Cardiac muscle cell (in vitro differentiated cells and primary cell): Measurements from ENCODE around the gene ZNF598. TPM values are rescaled to one million over a fixed set of nuclear protein-coding genes. Genes with fewer than 3 reads are reported as not detected.
A peak's percentile ranks its signal among the peaks of the same experiment; 100 is the strongest.
"Not testable (repeated sequence)": the region's sequence is repeated elsewhere in the genome, so short reads cannot be mapped to it uniquely, and the experiment has no call there.

Experiments
- DNase-seq, 2 donors: peaks; one replicate each; pipeline versions ENCODE4 v3.0.0 to v3.0.0-alpha.2; 2010 to 2017; ENCODE audit warnings: low read depth in 1 of 2, low spot score in 1 of 2
- H3K27ac ChIP-seq: fragments of 200-600 bp; sonication (generic); 2 replicates; pipeline ENCODE4 v1.5.1; 2016
- H3K27me3 ChIP-seq: fragments of 200-600 bp; sonication (generic); 2 replicates; pipeline ENCODE4 v1.6.0; 2016; ENCODE audit warnings: control low read depth
- H3K36me3 ChIP-seq: fragments of 200-600 bp; sonication (generic); 2 replicates; pipeline ENCODE4 v1.5.1; 2016; ENCODE audit warnings: control low read depth
- H3K4me1 ChIP-seq: fragments of 200-600 bp; sonication (generic); 2 replicates; pipeline ENCODE4 v1.8.1; 2017; ENCODE audit warnings: low read depth, mild to moderate bottlenecking, mixed run types
- H3K4me3 ChIP-seq: fragments of 200-600 bp; sonication (generic); 2 replicates; pipeline ENCODE4 v1.5.1; 2016; ENCODE audit warnings: mild to moderate bottlenecking
- H3K9me3 ChIP-seq: fragments of 200-600 bp; sonication (generic); 2 replicates; pipeline ENCODE4 v1.5.1; 2017; ENCODE audit warnings: low read depth, mild to moderate bottlenecking, control low read depth
- polyA plus RNA-seq: library from polyadenylated mRNA; unstranded; fragments of >200 nt; fragmentation: Nextera tagmentation; extraction: Ambion mirVana; gene quantifications from 2 replicates; pipeline ENCODE4 v1.2.1, GENCODE V29; 2016
- total RNA-seq: library from RNA; depleted of rRNA; stranded (reverse); fragments of >200 nt; gene quantifications from 2 replicates; pipeline ENCODE4 v1.2.3, GENCODE V29; 2016
- TF ChIP-seq, protein P1 (sequence below): IDR thresholded peaks from 2 replicates; pipeline ENCODE4 v1.5.1; 2012; ENCODE audit warnings: low read depth, mild to moderate bottlenecking, low read length

ZNF598 gene
- total and polyA plus RNA-seq, 2 experiments from 2014 or later, result 28.8 to 50.4 TPM

DNA sequence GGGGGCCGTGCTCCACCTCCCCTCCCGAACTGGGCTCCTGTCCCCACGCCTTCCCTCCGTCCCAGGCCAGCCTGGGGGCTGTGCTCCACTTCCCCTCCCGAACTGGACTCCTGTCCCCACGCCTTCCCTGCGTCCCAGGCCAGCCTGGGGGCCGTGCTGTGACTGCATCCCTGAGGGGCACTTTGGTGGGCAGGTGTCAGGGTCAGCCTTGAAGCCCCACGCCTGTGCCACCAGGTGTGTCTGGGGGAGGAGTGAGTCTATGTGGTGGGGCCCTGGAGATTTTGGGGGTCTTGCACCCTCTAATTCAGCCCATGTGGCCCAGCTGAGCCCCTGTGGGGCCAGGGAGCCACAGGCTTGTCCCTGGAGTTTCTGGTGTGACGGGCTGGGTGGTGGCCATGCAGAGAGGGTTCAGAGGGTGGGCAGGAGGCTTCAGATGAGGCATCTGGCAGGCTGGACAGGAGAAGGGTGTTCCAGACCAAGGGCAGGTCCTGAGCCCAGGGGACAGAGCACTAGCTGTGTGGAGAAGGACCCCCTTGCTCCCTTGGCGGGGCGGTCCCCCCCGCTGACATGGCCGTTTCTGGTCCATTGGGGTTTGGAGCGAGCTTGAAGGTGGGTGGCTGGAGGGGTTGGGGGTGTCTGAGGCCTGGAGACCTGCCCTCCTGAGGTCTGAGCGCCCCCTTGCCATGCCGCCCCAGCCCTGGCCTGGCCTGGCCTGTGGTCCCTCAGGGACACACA, 25.2 kb upstream of the ZNF598 start:
- H3K4me1 ChIP-seq, result peaks cover 7% of the 10 kb centered on the region
- H3K27ac ChIP-seq, result no peak overlapping the region
- H3K36me3 ChIP-seq, result no peaks in the 10 kb centered on the region
- no peak for DNase-seq
- H3K27me3 ChIP-seq, result no peaks in the 10 kb centered on the region
- no peak overlapping the region for H3K4me3 ChIP-seq
- H3K9me3 ChIP-seq, result no peaks in the 10 kb centered on the region
- TF ChIP-seq, protein P1, sequence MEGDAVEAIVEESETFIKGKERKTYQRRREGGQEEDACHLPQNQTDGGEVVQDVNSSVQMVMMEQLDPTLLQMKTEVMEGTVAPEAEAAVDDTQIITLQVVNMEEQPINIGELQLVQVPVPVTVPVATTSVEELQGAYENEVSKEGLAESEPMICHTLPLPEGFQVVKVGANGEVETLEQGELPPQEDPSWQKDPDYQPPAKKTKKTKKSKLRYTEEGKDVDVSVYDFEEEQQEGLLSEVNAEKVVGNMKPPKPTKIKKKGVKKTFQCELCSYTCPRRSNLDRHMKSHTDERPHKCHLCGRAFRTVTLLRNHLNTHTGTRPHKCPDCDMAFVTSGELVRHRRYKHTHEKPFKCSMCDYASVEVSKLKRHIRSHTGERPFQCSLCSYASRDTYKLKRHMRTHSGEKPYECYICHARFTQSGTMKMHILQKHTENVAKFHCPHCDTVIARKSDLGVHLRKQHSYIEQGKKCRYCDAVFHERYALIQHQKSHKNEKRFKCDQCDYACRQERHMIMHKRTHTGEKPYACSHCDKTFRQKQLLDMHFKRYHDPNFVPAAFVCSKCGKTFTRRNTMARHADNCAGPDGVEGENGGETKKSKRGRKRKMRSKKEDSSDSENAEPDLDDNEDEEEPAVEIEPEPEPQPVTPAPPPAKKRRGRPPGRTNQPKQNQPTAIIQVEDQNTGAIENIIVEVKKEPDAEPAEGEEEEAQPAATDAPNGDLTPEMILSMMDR, result no peak

DNA sequence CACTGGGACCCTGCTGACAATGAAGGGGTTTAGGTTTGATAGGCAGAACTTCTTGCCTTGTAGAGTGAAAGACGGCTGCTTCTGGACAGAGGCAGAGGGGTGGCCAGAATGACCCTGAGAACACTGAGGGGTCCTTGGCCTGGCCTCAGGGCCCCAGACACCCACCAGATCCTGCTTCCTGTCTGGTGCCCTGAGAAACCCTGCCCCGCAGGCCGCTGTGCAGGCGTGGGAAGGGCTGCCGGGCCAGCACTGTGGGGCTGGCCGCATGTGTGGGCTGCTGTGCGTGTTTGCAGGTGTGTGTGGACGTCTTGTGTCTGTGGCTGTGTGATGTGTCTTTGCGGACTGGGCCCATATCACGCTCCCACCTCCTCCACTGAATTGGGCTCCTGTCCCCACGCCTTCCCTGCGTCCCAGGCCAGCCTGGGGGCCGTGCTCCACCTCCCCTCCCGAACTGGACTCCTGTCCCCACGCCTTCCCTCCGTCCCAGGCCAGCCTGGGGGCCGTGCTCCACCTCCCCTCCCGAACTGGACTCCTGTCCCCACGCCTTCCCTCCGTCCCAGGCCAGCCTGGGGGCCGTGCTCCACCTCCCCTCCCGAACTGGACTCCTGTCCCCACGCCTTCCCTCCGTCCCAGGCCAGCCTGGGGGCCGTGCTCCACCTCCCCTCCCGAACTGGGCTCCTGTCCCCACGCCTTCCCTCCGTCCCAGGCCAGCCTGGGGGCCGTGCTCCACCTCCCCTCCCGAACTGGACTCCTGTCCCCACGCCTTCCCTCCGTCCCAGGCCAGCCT, 24.5 kb upstream of the ZNF598 start:
- not testable (repeated sequence) for H3K36me3 ChIP-seq, H3K9me3 ChIP-seq, H3K4me3 ChIP-seq, H3K27ac ChIP-seq, H3K4me1 ChIP-seq, H3K27me3 ChIP-seq
- peak in 1 of 2 donors; percentile 23 for DNase-seq

DNA sequence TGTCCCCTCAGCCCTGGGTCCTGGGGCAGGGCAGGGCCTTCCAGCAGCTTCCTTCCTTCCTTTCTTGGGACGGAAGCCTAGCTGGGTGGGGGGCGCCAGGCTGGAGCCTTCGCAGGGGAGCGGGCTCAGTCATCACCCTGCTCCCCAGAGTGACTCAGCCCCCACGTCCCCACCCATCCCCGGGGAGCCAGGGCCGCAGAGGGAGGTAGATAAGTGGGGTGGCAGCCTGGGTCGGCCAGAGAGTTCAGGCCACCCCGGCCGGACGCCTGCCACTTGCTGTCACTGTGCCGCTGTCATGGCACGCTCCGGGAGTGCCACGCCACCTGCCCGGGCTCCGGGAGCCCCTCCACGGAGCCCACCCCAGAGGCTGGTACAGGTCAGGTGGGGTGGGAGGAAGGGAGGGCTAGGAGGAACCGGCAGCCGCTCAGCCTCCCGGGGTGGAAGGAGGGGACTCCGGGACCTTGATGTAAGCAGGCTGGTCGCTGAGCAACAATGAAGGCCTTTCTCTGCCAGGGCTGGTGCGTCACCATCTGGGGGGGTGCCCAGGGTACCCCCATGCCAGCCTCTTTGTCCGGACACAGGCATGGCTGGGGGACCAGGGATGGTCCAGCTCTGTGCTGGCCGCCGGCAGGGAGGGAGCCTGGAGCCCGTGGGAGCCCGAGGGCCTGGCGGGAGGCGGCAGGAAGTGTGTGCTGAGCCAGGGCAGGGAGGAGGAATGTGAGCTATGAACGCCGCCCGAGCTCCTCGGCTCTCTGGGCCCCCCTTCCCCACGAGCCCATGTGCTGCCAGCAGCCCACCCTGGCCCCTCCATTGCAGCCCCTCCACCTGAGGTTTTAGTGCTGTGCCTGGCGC, 23.7 kb upstream of the ZNF598 start:
- H3K4me1 ChIP-seq, result peaks cover 7% of the 10 kb centered on the region
- H3K27me3 ChIP-seq, result no peaks in the 10 kb centered on the region
- no peak overlapping the region for H3K4me3 ChIP-seq
- no peaks in the 10 kb centered on the region for H3K36me3 ChIP-seq
- TF ChIP-seq, protein P1, result no peak
- DNase-seq, result peak; percentile 67 to 73
- H3K27ac ChIP-seq, result no peak overlapping the region
- no peaks in the 10 kb centered on the region for H3K9me3 ChIP-seq

DNA sequence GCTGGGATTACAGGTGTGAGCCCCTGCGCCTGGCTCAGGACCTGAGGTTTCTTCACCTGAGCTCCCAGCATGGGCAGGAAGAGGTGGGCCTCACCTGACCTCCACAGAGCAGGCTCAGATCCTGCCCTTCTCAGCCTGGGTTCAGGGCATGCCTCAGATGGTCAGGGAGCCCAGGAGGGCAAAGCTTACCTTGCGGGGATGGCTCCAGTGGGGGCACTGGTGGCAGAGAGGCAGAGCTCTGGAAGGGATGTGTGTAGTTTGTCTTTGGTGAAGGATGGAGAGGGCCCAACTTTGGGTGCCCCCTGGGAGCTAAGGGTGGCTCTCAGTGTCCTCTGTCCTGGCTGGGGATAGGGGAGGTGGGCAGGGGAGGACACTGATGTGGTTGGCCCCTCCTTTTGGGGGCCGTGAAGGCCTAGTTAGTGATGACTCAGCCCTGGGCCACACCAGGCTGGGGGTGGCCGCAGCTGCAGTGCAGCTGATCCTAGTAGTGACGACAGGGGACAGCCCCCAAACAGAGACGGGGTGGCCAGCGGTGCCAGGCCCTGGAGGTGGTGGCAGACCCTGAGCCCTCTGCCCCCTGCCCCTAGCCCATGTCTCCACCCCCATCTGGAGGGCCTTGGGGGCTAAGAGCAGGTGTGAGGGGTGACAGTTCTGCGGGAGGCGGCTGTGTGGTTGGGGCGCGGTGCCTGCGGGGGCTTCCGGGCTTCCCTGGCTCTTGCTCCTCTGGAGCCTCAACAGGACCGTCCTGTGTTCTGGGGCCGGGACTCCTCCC, 22.9 kb upstream of the ZNF598 start:
- TF ChIP-seq, protein P1, result no peak
- H3K27ac ChIP-seq, result no peak overlapping the region
- H3K9me3 ChIP-seq, result no peaks in the 10 kb centered on the region
- peaks cover under 1% of the 10 kb centered on the region for H3K27me3 ChIP-seq
- peaks cover 7% of the 10 kb centered on the region for H3K4me1 ChIP-seq
- no peak overlapping the region for H3K4me3 ChIP-seq
- no peaks in the 10 kb centered on the region for H3K36me3 ChIP-seq
- DNase-seq, result no peak

DNA sequence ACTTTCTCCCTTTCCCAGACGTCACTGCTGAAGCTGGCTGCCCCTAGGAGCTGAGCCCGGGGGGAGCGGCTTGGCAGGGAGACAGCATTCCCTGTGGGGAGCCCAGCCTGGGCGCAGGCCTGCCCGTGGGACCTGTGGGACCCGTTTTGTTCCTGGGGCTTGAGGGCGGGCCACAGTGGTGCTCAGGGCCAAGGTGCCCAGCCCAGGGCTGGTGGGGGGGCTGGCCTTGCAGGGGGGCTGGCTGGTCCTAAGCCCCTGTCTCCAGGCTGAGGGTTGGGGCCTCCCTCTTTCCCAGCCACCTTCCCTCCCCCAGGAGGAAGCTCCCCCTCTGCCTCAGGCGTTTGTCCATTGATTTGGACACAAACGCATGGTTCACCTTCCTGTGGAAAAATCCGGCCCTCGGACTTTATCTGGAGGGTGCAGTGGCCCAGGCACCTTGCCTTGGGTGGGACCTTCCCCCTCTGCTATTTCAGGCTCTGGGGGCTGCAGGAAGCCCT, 21.5 kb upstream of the ZNF598 start:
- Histone ChIP-seq H3K27me3 (peaks cover 4% of the 10 kb centered on the region), H3K9me3 (no peaks in the 10 kb centered on the region), H3K4me1 (peaks cover 7% of the 10 kb centered on the region), H3K4me3 (no peak overlapping the region), H3K27ac (no peak overlapping the region), H3K36me3 (no peaks in the 10 kb centered on the region)
- TF ChIP-seq, protein P1, result no peak
- DNase-seq, result no peak
